Psoas muscle (tissue), 8 donors: ENCODE results near the gene PPWD1. TPM values are rescaled to one million over a fixed set of nuclear protein-coding genes. Genes with fewer than 3 reads are reported as not detected.
"Not testable (repeated sequence)": the region's sequence is repeated elsewhere in the genome, so short reads cannot be mapped to it uniquely, and the experiment has no call there.

Experiments
- ATAC-seq, 4 donors: fragments of 200-7000 bp; cut with Tn5 transposase; one replicate each; pipeline ENCODE4 v1.9.1; 2020; ENCODE audit warnings: moderate library complexity in 3 of 4, mild to moderate bottlenecking in 2 of 4
- DNase-seq, 2 donors: peaks; one replicate each; pipeline ENCODE4 v3.0.0-alpha.2; 2020
- H3K27ac ChIP-seq: fragments of 200-600 bp; one replicate; pipeline ENCODE4 v1.8.0; 2022
- H3K27me3 ChIP-seq, 3 donors: fragments of 200-600 bp in 1 of 3; one replicate each; pipeline versions ENCODE4 v1.6.1 to v1.8.0; 2013 to 2022; ENCODE audit warnings: low read length in 2 of 3, mild to moderate bottlenecking in 2 of 3, moderate library complexity in 1 of 3; ENCODE audit not compliant: insufficient read depth in 3 of 3
- H3K36me3 ChIP-seq, 2 donors: fragments of 200-600 bp in 1 of 2; one replicate each; pipeline versions ENCODE4 v1.6.1 to v1.8.0; 2013 to 2022; ENCODE audit warnings: low read depth in 1 of 2, mild to moderate bottlenecking in 1 of 2, moderate library complexity in 1 of 2; ENCODE audit not compliant: insufficient read depth in 1 of 2
- H3K4me1 ChIP-seq: fragments of 200-600 bp; one replicate; pipeline ENCODE4 v1.8.0; 2022
- H3K4me3 ChIP-seq: fragments of 200-600 bp; one replicate; pipeline ENCODE4 v1.8.0; 2022; ENCODE audit warnings: mild to moderate bottlenecking
- H3K9me3 ChIP-seq: fragments of 200-600 bp; one replicate; pipeline ENCODE4 v1.8.0; 2022
- WGBS, 3 donors: extraction: QIAGEN DNeasy Blood & Tissue Kit; methylation state at CpG; one replicate each; pipeline versions ENCODE4 v1.1.6 to v1.1.7; 2013; 5-methylcytosine and 5-hydroxymethylcytosine counted together
- intact Hi-C, 2 donors: fragments of 100-400 bp; cut with DNase I; formaldehyde crosslinking; loops; one replicate each; pipeline versions ENCODE4 v1.11.0 to v1.14.2; 2022
- polyA plus RNA-seq, 3 donors: library from polyadenylated mRNA; stranded (reverse); fragments of 200-250 nt; gene quantifications; one replicate each; pipeline ENCODE4 v1.2.3, GENCODE V29; 2013
- total RNA-seq, 4 donors: library from RNA; stranded (reverse); fragmentation: NEBNext Ultra II Directional in 2 of 4; extraction: Animal tissue kit (Norgen Biotek cat#: 25700) in 2 of 4; gene quantifications; one replicate each; pipeline versions ENCODE4 v1.2.1 to v1.2.4, GENCODE V29; 2021 to 2023
- TF ChIP-seq, protein P1 (sequence below): fragments of 200-600 bp; IDR thresholded peaks from one replicate; pipeline ENCODE4 v1.8.0; 2022; ENCODE audit warnings: antibody characterized with exemption
- donor health status: healthy with polysubstance abuse.
- donor health status: DM: no; HTN: no; CAD: no; lungs with moderate emphysema.
- donor health status: Bipolar disorder and iron deficiency.
- donor health status: healthy.
- donor health status: DM: yes; HTN: yes; CAD: no.
- donor health status: DM: no; HTN: no; CAD: no.
- donor health status: DM: no; HTN: no; CAD: no.
- donor health status: DM: yes; HTN: yes; CAD: no.

PPWD1 gene
- total and polyA plus RNA-seq, 7 donors = 11.0 to 19.4 (median 14.3) TPM

DNA sequence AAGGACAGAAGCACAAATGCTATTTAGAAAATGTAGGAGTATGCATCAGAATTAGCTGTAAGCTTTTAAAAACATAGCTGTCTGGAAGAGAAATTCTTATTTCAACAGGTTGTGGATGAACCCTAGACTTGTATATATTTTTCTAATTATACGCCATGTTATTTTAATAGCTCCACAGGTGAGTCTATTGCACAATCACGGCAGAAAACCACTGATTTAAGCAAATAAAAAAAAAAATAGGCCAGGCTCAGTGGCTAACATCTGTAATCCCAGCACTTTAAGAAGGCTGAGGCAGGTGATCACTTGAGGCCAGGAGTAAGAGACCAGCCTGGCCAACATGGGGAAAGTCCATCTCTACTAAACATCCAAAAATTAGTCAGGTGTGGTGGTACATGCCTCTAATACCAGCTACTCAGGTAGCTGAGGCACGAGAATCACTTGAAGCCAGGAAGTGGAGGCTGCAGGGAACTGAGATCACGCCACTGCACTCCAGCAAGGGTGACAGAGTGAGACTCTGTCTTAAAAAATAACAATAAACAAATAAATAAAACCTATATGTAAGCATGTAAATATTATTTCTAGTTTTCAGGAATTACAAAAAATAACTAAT, 49.3 kb downstream of the PPWD1 start:
- intact Hi-C loops = no loop called here
- H3K4me1 ChIP-seq = no peaks in the 10 kb centered on the region
- peaks cover 14 to 100% of the 10 kb centered on the region in 2 donors for H3K36me3 ChIP-seq
- ATAC-seq = no peak
- H3K9me3 ChIP-seq = no peaks in the 10 kb centered on the region
- no peak overlapping the region for H3K27ac ChIP-seq
- WGBS, 3 donors = 87 to 92% (median 88%) methylated on average over 4 of the region's 4 CpGs
- no peak overlapping the region for H3K4me3 ChIP-seq
- TF ChIP-seq, protein P1, sequence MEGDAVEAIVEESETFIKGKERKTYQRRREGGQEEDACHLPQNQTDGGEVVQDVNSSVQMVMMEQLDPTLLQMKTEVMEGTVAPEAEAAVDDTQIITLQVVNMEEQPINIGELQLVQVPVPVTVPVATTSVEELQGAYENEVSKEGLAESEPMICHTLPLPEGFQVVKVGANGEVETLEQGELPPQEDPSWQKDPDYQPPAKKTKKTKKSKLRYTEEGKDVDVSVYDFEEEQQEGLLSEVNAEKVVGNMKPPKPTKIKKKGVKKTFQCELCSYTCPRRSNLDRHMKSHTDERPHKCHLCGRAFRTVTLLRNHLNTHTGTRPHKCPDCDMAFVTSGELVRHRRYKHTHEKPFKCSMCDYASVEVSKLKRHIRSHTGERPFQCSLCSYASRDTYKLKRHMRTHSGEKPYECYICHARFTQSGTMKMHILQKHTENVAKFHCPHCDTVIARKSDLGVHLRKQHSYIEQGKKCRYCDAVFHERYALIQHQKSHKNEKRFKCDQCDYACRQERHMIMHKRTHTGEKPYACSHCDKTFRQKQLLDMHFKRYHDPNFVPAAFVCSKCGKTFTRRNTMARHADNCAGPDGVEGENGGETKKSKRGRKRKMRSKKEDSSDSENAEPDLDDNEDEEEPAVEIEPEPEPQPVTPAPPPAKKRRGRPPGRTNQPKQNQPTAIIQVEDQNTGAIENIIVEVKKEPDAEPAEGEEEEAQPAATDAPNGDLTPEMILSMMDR = no peak
- DNase-seq = no peak
- no peaks in the 10 kb centered on the region for H3K27me3 ChIP-seq

DNA sequence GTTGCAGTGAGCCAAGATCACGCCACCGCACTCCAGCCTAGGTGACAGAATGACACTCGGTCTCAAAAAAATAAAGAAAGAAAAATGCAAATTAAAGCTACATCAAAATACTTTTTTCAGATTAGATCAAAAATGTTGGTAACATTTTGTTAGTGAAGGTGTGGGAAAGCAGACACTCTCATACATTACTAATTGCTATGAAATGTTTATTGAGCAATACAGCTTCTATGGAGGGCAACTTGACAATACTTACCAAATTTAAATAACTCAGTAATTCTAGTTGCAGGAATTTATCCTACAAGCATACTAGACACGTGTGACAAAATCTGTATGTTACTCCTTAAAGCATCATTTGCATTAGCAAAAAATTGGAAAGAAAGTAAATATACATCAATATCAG, 56.9 kb downstream of the PPWD1 start:
- intact Hi-C loops = loop anchor here in 1 of 2 donors (10.0 kb wide), 1 partner anchor 525 kb away; the partner anchor contains the start of gene SREK1
- H3K27ac ChIP-seq = no peak overlapping the region
- ATAC-seq (no peak), DNase-seq (no peak)
- no peaks in the 10 kb centered on the region for H3K27me3 ChIP-seq
- no peak overlapping the region for H3K4me3 ChIP-seq
- 84 to 88% (median 88%) methylated on average over 4 of the region's 4 CpGs for WGBS, 3 donors
- TF ChIP-seq, protein P1 = no peak
- H3K36me3 ChIP-seq = peaks cover 0 to 25% of the 10 kb centered on the region in 2 donors
- H3K4me1 ChIP-seq = peaks cover 35% of the 10 kb centered on the region
- no peaks in the 10 kb centered on the region for H3K9me3 ChIP-seq

DNA sequence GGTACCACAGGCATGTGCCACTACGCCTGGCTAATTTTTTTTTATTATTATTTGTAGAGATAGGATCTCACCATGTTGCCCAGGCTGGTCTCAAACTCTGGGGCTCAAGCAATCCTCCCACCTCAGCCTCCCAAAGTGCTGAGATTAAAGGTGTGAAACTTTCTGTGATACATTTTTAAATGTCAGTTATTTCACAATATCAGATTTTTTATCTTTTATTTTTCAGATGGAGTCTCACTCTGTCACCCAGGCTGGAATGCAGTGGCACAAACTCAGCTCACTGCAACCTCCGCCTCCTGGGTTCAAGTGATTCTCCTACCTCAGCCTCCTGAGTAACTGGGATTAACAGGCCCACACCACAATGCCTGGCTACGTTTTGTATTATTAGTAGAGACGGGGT, 58.9 kb downstream of the PPWD1 start:
- Histone ChIP-seq H3K4me3 (peak overlapping the region; percentile 11), H3K4me1 (peaks cover 49% of the 10 kb centered on the region)
- DNase-seq, ATAC-seq, H3K36me3 ChIP-seq, H3K27ac ChIP-seq, H3K9me3 ChIP-seq, H3K27me3 ChIP-seq: not testable (repeated sequence)
- 71 to 77% (median 76%) methylated on average over 4 of the region's 4 CpGs for WGBS, 3 donors
- intact Hi-C loops = loop anchor here in 1 of 2 donors (10.0 kb wide), 1 partner anchor 523 kb away; the partner anchor contains the start of gene SREK1

DNA sequence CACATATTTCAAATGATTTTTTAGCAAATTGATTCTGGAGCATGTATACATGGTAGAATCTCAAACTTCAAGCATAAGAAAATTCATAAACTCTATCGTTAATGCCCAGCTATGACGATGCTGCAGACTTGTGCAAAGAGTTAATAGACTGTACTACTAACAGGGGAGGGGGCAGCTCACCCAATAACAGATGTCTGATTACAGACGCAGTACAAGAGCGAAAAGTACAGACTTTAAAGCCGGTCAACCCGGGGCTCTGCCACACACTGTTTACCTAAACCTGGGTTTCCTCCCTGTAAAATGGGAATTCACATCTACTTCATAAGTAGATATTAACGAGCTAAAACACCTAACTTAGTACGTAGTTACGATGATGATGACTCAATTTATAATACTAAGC, 60.4 kb downstream of the PPWD1 start:
- WGBS, 3 donors = 3 to 7% (median 4%) methylated on average over 9 of the region's 9 CpGs
- intact Hi-C loops = loop anchor here in 1 of 2 donors (10.0 kb wide), 1 partner anchor 521 kb away; the partner anchor contains the start of gene SREK1
- DNase-seq = no peak
- Histone ChIP-seq H3K36me3 (no peaks in the 10 kb centered on the region), H3K4me3 (peak overlapping the region; percentile 86), H3K4me1 (peaks cover 46% of the 10 kb centered on the region), H3K27me3 (no peaks in the 10 kb centered on the region), H3K27ac (peak overlapping the region; percentile 88), H3K9me3 (no peaks in the 10 kb centered on the region)
- ATAC-seq = no peak
- TF ChIP-seq, protein P1 = no peak

DNA sequence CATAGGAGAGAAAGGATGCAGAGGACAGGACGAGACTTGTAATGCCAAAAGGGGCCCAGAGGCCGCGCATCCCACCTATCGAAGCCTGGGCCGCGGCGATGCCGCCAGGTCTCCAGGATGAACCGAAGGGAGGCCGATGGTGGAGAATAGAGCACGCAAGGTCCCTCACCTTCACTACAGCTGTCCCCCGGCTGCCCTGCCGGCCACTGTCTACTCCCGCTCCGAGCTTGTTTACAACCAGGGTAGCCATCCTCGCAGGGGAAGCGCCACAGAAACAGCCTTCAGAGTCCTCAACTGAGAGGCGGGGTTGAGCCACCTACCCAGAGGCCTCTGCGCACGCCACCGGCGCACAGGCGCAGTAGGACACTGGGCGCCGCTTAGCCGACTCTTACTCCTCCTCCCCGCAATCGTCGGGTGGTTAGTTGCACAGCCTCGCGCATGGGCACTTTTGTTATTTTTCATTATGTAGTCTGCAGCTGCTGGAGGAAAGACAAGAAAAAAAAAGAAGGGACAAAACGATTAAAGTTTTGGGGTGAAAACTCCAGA, 61.0 kb downstream of the PPWD1 start, which contains the start of gene TRIM23:
TSS of gene TRIM23 (minus strand) at position 309 of the 546 bp plus-strand sequence. CDS start at position 250, 59 bp downstream.
- intact Hi-C loops = loop anchor here in 1 of 2 donors (10.0 kb wide), 1 partner anchor 521 kb away; the partner anchor contains the start of gene SREK1

More for the DNA sequence above, 61.0 kb downstream of the PPWD1 start, which contains the start of gene TRIM23:
- H3K4me1 ChIP-seq = peaks cover 40% of the 10 kb centered on the region
- H3K27ac ChIP-seq = peak within 1 kb of the TSS; percentile 88
- WGBS, 3 donors = 0% methylated on average over 32 of the region's 32 CpGs
- H3K36me3 ChIP-seq = peaks cover 0 to 6% of the 10 kb centered on the region in 2 donors
- no peaks in the 10 kb centered on the region for H3K9me3 ChIP-seq
- ATAC-seq (peak; percentile 98 to 99 (median 98)), DNase-seq (peak; percentile 92 to 95)
- H3K27me3 ChIP-seq = no peaks in the 10 kb centered on the region
- TF ChIP-seq, protein P1 = no peak
- peak within 1 kb of the TSS; percentile 86 for H3K4me3 ChIP-seq
